Stimulated activated CD8-positive, alpha-beta memory T cell treated with anti-CD3 and anti-CD28 coated beads, Interleukin-12 subunit alpha, Interleukin-12 subunit beta, amount 100 ng/mL, for 4 hours (primary cell): ENCODE results near the gene PODXL.
"Not testable (repeated sequence)": the region's sequence is repeated elsewhere in the genome, so short reads cannot be mapped to it uniquely, and the experiment has no call there.

Experiments
- DNase-seq: peaks from one replicate; pipeline ENCODE4 v3.0.0-alpha.2; 2020; ENCODE audit warnings: low read depth

The PODXL gene

DNA sequence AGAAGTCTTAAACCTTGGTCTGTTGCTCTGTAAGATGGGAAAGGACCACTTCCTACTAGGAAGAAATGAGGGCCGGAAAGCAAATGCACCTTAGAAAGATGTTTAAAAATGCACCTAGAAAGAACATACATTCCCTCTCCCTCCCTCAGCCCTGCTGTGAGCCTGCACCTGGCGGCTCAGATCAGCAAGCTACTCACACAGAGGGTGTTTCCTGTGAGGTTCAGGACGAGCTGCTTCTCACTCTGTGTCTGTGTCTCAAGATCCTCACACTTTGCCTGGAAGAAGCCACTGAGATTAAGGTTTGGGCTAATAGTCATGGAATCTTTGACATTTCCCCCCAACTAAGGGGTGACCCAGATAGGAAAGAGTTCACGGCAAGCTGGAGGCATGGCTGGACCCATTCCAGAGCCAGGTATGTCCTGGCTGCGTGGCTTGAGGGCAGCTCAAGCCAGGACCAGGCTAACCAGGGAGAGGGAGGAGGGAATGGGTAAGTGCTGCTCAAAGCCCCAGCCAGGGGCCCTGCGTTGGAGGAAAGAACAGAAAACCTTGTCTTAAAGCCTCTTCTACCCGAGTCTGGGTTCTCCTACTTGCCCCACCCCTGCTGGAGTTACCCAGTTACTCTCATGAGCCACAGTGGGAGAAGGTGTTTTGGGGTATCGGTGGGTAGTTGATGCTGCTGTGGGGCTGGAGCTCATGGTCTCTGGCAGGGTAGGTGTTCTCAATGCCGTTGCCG lies 47.5 kb downstream of the PODXL start:
- no peak for DNase-seq

DNA sequence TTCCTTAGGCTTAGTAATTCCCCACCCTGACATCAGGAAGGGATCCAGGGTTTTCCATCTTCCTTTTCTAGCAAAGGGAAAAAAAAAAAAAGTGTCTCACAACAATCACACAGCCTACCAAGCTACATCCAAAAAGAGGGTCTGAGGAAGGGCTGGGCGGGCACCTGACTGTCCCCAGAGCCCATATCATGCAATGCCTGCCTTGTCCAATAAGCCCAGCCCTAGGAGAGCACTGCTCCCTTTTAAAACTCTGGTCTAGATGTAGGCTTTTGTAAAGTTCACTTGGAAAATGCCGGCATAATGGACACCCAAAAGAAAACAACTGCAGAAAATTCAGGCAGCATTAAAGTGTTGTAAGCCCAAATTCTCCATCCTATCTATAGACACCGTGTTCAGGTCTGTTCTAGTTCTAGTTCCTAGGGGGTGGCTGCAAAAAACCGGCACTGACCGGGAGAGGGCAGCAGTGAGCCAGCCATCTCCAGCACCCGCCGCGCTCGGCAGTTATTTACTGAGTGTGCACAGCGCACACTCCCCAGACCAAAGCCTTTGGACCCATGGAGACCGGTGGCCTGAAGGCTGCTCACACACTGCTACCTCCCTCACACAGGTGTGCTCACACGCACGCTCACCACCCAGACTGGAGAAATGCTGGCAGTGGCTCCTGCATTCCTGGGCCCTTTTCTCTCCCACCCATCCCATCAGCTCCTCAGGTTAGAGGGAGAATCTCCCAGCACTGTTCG lies 48.7 kb downstream of the PODXL start:
- DNase-seq = peak; percentile 52

DNA sequence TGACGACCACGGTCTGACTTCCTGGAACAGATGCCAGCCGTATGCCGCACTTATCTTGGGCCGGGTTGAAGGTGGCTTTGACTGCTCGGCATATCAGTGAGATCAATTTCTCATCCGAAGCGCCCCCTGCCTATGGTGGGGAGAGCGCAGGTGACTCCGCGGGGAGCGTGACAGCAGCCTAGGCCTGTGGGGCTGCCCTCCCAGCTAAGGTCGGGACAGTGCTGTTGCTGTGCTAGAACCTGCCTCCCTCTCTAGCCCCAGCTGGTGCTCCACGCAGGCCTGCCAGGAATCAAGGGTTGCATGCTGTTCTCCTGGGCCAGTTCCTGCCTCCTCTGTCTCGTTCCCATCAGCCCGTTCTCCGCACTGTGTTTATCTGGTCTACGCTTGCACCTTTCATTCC lies 49.8 kb downstream of the PODXL start:
- no peak for DNase-seq

DNA sequence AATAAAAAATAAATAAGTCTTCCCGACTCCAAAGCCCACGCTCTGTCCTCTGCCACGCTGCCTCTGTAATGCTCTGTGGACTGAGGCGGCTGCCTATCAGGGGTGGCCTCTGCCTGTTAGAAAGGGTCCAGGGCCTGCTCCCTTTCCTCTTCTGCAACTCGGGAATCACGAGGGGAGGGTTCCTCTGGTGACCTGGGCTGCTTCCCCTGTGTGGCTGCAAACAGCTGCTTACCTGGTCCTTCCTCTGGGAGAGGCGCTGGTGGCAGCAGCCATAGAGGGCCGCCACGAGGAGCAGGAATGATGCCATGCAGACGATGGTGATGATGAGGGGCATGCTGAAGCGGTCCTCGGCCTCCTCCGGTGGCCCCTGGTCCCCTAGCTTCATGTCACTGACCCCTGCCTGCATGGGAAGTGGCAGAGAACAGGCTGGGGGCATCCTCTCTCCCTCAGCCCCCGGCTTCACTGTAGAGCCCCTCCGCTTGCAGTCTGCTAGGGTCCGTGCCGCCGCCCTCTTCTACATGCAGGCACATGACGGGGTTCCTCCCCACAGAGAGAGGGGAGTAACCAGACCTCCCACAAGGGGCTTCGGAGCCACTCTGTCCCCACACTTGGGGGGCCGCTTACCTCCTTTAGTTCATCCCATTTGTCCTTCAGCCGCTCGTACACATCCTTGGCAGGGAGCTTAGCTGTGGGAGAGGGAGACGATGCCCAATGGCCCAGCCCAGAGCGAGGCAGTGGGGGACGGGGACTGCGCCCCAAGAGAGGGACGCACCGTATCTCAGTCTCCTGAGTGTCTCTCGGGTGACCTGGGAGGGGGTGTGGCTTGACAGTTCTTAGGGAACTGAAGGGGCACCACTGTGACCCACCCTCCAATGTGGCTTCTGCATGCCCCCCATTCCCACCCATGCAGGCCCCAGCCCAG lies 50.5 kb downstream of the PODXL start:
- DNase-seq = no peak

DNA sequence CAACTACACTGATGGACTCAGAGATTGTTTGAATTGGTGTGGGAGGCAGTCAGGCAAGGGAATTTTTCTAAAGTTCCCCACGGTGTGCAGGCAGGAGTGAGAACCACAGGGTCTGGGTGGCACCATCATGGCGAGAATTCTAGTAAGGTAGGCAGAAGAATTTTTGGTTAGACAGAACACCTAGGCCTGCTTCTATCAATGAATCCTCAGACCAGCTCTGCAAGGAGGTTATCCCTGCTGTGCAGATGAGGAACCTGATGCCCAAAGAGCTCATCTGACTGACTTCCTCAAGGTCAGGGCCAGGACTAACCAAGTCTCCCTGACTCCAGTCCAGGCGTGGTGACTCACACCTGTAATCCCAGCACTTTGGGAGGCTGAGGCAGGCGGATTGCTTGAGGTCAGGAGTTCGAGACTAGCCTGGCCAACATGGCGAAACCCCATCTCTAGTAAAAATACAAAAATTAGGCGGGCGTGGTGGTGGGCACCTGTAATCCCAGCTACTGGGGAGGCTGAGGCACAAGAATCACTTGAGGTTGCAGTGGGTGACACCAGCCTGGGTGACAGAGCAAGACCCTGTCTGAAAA lies 51.3 kb downstream of the PODXL start:
- not testable (repeated sequence) for DNase-seq

DNA sequence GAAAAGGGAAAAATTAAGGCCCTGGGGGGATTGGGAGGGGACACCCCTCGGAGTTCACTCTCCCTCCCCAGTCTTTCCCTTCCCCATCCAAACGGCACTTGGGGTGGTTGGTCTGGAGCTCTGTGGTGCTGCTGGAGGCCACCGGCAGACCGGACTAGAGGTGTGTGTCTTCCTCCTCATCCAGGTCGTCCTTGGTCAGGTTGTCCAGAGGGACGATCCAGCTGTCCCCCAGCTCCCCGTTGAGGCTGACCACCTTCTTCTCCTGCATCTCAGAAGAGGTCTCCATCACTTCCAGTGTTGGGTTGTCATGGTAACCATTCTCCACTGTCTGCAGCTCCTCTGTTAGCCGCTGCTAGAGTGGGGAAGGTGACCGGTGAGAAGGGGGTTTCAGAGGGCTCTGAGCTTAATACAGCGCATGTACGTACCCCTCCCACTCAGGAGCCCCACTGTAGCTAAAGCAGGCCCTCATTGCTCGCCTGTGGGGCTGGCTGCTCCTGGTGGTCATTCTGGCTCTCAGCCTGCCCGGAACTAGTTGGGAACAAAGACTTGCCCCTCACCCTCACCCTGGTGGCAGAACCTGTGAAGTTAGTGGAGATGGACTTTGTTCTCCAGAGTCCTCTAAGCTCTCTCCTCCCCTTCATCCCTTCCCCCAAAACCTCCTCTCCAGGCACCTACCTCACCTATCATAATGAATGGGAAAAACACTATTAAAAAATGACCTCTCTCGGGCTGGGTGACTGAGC lies 52.1 kb downstream of the PODXL start:
- no peak for DNase-seq

DNA sequence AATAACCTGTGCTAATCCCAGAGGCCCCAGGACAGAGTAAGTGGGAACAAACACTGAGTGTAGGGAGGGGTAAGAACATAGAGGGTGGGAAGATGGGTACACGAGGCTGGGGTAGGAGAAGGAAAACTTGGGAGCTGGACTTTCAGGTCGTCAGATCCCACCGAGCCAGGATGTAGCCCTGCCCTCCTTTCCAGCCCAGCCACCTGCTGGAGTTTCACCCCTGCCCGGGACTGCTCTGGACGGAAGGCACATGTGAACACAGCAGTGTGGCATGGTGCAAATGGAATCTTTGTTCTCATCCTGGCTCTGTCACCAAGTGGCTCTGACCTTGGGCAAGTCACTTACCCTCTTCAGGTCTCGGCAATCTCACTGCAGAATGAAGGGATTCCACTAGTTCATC lies 52.8 kb downstream of the PODXL start:
- no peak for DNase-seq

DNA sequence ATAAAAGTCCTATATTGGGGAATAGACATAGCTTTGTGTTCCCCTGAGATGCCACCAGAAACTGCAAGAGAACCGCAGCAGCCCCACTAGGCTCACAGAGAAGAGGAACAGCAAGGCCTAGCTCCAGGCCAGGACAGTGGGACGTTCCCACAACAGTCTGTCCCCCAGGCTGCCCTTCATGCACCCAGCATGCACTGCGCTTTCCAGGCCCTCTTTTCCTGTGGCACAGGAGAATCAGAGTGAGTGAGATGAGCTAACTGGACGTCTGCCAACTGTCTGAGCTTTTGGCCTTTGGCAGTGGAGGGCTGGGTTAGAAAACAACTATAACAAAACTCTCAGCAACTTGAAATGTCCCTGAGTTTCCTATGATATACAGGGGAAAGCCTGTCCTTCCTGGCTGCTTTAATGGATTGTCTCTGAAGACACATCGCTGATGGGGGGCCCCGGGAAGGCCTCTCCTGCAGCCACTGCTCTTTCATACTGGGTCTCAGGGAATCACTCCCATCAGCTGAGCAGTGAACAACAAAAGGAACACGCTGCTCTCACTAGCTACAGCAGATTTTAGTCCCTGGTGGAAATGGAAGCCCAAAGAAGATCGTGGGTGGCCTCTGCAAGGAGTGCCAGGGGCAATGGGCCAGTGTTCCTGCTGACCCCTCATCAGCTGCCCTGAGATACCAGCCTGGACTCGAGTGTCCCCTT lies 53.5 kb downstream of the PODXL start:
- DNase-seq = no peak

DNA sequence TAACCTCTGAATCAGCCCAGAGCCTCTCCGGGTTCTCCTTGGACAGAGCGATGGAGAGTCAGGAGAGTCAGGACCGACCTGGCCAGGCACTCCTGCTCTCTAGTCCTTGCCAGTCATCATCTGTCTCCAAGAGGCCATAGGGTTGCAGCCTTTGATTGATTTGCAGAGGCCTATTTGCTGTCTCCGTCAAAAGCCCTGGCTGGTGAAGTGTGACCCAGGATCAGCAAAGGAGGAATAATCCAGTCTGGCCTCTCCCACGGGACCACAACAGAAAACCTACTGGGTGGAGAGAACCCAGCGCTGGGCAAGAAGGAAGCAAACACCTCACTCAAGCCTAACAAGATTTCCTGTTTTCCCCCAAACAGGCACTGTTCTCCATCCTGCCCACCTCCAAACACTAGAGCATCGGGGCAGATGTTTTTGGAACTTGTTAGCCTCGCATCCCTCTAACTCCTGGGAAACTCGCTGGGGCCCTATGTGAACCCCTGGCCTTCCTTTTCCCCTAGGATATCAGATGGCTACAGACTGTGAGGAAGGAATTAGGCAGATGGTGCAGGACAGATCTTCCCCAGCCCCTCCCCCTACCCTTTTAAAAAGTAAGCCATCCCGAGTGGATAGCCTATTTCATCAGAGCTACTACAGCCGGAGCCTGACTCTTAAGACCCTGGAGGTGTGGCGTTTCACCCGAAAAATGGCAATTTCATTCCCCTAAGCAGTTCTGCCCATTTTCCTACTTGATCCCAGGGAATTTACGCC lies 54.3 kb downstream of the PODXL start:
- no peak for DNase-seq

DNA sequence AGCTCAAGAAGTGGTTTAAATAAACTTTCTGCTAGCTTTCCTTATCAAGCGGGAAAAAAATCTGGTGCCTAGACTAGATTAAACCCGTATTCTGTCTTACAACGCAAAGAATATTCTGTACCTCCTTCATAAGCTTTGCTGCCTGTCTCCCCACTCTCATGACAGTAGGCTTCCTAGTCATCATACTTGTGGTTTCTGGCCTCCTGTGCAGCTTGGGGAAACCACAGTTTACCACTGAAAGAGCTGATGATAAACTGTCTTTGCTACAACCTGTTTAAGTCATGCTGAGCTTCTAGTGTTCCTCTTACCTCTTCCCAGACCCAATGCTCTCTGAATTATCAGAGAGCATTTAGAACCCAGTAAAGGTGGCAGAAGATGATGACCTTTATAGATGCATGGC lies 55.0 kb downstream of the PODXL start:
- peak; percentile 10 for DNase-seq

DNA sequence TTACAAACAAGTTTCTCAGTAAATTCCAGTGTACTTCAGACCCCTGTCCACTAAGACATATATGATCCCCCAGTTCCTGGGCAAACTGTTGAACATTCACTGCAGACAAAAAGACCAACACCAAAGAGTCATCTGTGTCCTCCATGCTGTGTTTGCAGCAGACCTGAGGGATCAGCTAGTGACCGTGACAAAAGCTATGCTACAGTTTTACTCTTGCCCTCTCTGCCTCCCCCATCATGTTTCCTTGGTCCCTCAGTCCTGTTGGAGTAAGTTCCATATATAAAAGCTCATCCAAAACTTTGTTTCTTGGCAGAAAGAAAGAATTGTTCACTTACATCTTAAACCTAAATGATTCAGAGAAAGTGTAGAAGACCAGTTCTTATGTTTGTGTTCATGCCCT lies 56.1 kb downstream of the PODXL start:
- DNase-seq = no peak

DNA sequence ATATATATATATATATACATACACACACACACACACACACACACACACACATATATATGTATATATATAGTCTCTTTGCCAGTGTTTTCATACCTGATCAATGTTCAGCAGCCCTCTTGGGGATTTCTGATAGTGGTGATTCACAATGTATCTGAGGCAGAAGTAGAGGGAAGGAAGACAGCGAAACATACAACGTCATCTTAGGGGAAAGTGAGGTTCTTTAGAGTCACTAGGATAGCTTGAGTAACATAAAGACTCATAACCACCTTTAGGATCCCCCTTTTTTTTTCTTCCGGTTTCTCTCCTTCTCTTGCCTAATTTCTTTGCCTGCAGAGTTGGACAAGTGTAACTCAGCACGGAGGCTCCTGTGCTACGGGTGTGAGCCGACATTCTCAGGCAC lies 56.6 kb downstream of the PODXL start:
- DNase-seq = no peak

DNA sequence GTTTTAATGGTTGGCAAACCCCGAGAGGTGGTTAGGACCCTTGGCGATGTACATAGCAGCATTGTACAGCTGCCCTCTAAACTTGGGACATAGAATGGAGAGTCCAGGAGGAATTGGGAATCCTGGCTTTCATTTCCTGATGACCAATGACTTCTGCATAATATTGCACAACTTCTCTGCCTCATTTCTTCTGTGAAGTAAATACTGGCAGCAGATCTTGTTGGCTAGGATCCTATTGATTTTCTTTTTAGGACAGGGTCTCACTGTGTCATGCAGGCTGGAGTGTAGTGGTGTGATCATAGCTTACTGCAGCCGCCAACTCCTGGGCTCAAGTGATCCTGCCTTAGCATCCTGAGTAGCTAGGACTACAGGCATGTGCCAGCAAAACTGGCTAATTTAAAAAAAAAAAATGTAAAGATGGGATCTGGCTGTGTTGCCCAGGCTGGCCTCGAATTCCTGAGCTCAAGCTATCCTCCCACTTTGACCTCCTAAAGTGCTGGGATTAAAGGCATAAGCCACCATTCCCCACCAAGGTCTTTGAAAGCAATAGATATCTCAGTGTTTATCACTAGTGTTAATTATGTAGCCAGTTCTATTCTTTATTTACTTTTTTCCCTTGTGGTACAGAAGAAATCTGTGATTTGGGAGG lies 58.1 kb downstream of the PODXL start:
- DNase-seq = no peak

DNA sequence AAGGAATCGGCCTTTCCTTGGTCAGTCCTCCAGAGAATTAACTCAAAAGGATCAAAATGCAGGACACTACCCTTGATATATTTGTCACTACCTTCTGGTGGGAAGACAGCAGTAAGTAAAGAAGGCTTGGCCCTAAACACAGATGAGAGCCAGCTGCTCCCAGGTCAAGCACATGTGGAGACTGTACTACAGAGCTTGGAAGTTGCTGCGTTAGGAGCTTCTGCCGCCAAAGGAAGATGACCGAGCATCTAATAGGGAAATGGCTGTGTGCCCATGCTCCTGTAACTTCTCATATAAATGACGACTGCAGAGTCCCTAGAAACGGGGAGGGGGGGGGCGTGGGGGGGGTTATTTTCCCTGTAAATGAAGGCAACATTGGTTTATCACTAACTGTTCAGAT lies 59.0 kb downstream of the PODXL start:
- DNase-seq = no peak

DNA sequence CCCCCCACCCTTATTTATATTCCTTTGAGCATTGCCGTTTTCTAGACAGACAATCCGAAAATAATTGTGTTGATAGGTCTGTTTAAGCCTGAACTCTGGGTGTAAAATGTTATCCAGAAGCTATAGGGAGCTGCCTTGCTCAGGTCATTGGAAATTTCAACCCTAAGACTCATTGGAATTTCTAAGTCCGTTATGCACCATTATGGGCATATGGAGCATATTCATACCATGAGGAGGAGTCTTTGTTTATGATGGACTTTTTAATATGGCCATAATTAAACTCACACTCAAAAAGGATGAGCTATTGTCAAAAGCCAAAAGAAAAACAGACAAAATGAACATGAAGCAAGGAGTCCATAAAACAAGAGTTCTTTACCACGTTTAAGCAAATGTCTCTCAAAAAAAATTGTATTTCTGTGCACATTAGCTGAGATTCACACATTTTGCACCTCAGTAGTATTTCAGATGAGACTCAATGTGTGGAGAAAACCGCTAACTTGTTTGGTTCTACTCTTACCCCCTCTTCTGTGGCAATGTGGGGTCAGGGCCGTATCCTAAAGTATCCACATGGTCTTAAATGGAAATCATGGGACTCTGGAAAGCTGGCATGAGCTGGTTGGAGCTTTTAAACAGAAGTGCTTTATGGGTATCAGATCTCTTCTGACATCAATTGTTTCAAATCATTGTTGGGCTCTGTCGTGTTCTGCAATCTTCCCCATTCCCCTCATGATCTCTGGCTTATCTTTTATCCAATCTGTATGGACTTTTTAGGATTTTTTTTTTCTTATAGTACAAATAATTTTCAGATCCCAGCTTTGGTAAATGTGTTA lies 60.5 kb downstream of the PODXL start:
- no peak for DNase-seq

DNA sequence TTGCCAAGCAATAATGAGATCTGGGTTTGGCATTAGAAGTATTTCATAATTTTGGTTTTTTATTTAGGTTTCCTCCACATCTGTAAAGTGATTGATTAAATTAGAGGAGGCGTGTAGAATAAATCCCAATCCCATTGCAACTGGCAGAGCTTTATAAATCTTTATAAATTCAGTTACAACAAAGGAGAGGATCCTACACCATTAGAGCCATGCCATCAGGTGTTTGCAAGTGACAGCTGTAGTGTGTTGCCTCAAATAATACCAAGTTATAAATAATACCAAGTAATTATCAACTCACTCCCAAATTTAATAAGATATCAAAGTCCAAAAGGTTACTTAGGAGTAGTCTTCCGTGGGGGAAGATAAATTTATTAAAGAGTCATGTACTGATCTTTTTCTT lies 62.2 kb downstream of the PODXL start:
- DNase-seq = no peak

DNA sequence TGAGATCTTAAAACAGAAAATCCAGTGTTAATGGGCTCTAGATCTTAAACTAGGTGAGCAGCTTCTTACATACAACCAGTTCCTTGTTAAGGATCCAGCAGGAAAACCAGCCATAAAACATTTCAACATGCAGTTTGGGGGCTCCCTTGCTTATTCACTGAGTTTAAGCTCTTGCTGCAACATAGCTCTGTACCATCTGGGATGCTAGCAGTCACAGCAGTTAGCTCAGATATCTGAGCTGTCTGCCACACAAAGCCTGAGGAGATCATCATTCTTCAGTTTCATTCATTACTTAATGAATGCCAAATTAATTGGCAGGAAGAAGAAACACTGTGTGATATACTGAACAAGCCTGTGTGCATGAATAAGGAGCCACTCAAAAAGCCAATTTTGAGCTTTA lies 62.8 kb downstream of the PODXL start:
- DNase-seq = no peak

DNA sequence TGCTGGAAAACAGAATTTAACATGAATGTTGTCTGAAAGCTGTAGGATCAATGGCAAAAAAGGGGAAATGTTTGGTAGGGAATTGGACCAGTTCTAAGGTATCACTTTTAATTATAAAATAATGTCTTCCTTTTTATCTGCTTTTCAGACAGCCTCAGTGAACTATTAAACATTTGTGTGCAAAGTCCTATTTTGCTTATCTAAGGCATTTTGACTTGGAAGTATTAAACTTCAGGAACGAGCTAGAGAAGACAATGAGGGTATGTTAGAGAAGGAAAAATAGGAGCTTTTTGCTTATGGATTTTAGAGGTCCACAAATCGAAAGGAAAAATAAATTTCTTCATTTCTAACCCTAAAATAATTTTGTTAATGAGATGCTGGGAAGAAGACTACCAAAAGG lies 63.3 kb downstream of the PODXL start:
- no peak for DNase-seq

DNA sequence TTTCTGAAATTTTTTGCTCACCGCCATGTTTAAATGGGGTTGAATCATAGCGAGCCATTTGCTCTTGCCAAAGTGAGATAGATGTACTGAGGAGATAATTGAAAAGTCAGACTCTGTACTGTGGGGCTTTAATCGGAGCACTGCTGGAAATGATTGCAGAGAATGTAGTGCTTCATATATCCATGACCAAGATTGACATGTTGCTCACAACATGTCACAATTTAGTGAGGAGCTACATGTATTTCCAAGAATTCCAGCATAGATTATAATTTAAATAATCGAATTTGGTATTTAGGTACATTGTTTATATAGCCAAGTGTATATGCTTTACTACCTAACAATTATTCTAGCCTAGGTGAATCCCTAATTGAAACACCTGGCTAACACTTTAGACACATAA lies 66.5 kb downstream of the PODXL start:
- DNase-seq = no peak
